Effector memory CD4-positive, alpha-beta T cell (primary cell): Measurements from ENCODE around the gene PLBD2.
"Not testable (repeated sequence)": the region's sequence is repeated elsewhere in the genome, so short reads cannot be mapped to it uniquely, and the experiment has no call there.

Experiments used
- DNase-seq, 3 donors: peaks; one replicate each; pipeline ENCODE4 v3.0.0-alpha.2; 2020
- H3K27ac ChIP-seq: 2 replicates; pipeline ENCODE4 v1.7.0; 2013; ENCODE audit warnings: mild to moderate bottlenecking, low read length, moderate library complexity; ENCODE audit not compliant: insufficient read depth, poor library complexity, severe bottlenecking
- H3K27me3 ChIP-seq: replicated peaks from 2 replicates; pipeline ENCODE4 v1.7.0; 2013; ENCODE audit warnings: mild to moderate bottlenecking, low read length; ENCODE audit not compliant: insufficient read depth, control insufficient read depth, poor library complexity, severe bottlenecking
- H3K36me3 ChIP-seq: 2 replicates; pipeline ENCODE4 v1.7.0; 2013; ENCODE audit warnings: mild to moderate bottlenecking, low read length, moderate library complexity; ENCODE audit not compliant: control insufficient read depth, insufficient read depth
- H3K4me1 ChIP-seq: 2 replicates; pipeline ENCODE4 v1.7.0; 2013; ENCODE audit warnings: low read length, mild to moderate bottlenecking; ENCODE audit not compliant: control insufficient read depth, insufficient read depth, poor library complexity, severe bottlenecking
- H3K4me3 ChIP-seq: 2 replicates; pipeline ENCODE4 v1.7.0; 2013; ENCODE audit warnings: low read length, low read depth, mild to moderate bottlenecking; ENCODE audit not compliant: insufficient read depth, poor library complexity, severe bottlenecking
- H3K9me3 ChIP-seq: 2 replicates; pipeline ENCODE4 v1.7.0; 2013; ENCODE audit warnings: mild to moderate bottlenecking, low read length, moderate library complexity; ENCODE audit not compliant: control insufficient read depth

PLBD2 gene

GRCh38 chr12:113348849-113349536 lies 9.4 kb upstream of the PLBD2 start:
- Histone ChIP-seq H3K27ac (no peak overlapping the region), H3K36me3 (no peaks in the 10 kb centered on the region), H3K27me3 (no peaks in the 10 kb centered on the region), H3K4me3 (no peak overlapping the region), H3K9me3 (no peaks in the 10 kb centered on the region), H3K4me1 (no peaks in the 10 kb centered on the region)
- no peak for DNase-seq

GRCh38 chr12:113351089-113351488 lies 7.3 kb upstream of the PLBD2 start:
- no peak for DNase-seq
- Histone ChIP-seq H3K4me1 (no peaks in the 10 kb centered on the region), H3K4me3 (no peak overlapping the region), H3K36me3 (no peaks in the 10 kb centered on the region), H3K9me3 (no peaks in the 10 kb centered on the region), H3K27ac (no peak overlapping the region), H3K27me3 (no peaks in the 10 kb centered on the region)

GRCh38 chr12:113354192-113354591 lies 4.2 kb upstream of the PLBD2 start:
- not testable (repeated sequence) for H3K27me3 ChIP-seq, H3K36me3 ChIP-seq, H3K4me1 ChIP-seq, DNase-seq, H3K27ac ChIP-seq, H3K4me3 ChIP-seq, H3K9me3 ChIP-seq

DNA sequence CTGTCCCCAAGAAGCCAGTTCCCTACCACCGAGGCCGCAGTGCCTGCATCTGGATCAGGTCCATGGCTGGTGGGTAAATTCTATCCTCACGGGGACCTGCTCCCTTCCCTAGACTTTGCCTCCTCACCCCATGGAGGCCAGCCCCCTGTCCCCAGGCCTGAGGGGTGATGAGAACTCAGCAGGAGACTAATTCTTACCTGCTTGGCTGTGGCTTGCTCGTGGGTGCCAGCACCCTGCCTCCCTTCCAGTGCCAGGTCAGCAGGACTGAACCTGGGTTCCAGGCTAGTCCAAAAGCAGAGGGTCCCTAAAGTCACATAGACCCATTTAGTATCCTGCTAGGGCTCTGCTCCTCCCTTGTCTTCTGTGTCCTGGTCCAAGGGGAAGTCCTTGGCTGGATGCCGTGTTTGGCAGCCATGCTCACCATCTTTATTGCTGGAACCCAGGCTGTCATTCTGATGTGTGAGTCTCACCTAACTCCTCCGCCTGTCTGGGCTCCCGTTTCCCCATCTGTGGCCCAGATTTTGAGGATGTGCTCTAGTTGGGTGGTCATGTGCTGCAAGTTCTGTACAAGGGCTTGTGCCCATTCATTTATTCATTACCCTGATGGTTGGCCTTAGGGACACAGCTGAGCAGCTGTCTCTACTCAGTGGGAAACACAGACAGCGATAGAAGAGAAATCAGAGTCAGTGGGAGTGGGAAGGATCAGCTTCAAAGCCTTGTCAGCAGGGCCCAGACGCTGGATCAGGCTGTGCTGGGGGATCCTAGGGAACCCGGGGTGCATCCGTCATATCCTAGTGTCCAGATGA lies 949 bp downstream of the PLBD2 start:
- peaks cover 6% of the 10 kb centered on the region for H3K4me1 ChIP-seq
- H3K9me3 ChIP-seq = no peaks in the 10 kb centered on the region
- DNase-seq = no peak

GRCh38 chr12:113359939-113360748 lies 1.8 kb downstream of the PLBD2 start:
- no peak overlapping the region for H3K4me3 ChIP-seq
- DNase-seq = no peak
- H3K36me3 ChIP-seq = no peaks in the 10 kb centered on the region
- H3K9me3 ChIP-seq = no peaks in the 10 kb centered on the region
- H3K27ac ChIP-seq = no peak overlapping the region
- peaks cover 6% of the 10 kb centered on the region for H3K4me1 ChIP-seq
- H3K27me3 ChIP-seq = no peaks in the 10 kb centered on the region

More for the DNA sequence above, 949 bp downstream of the PLBD2 start:
- Histone ChIP-seq H3K27me3 (no peaks in the 10 kb centered on the region), H3K4me3 (peak overlapping the region; percentile 62), H3K36me3 (no peaks in the 10 kb centered on the region), H3K27ac (peak overlapping the region; percentile 64)

- no peak for DNase-seq
- Histone ChIP-seq H3K27me3 (no peaks in the 10 kb centered on the region), H3K9me3 (no peaks in the 10 kb centered on the region), H3K27ac (no peak overlapping the region), H3K4me3 (no peak overlapping the region), H3K36me3 (no peaks in the 10 kb centered on the region), H3K4me1 (peaks cover 6% of the 10 kb centered on the region)
Observed at GRCh38 chr12:113361574-113362370, 3.4 kb downstream of the PLBD2 start.

GRCh38 chr12:113364698-113365097 lies 6.3 kb downstream of the PLBD2 start:
- Histone ChIP-seq H3K4me3 (no peak overlapping the region), H3K27ac (no peak overlapping the region), H3K4me1 (no peaks in the 10 kb centered on the region), H3K9me3 (no peaks in the 10 kb centered on the region), H3K27me3 (no peaks in the 10 kb centered on the region), H3K36me3 (no peaks in the 10 kb centered on the region)
- DNase-seq = no peak

- no peak overlapping the region for H3K27ac ChIP-seq
Observed at GRCh38 chr12:113365639-113366395, 7.4 kb downstream of the PLBD2 start.

GRCh38 chr12:113366827-113367226 lies 8.4 kb downstream of the PLBD2 start:
- Histone ChIP-seq H3K4me3 (no peak overlapping the region), H3K27me3 (no peaks in the 10 kb centered on the region), H3K9me3 (no peaks in the 10 kb centered on the region), H3K36me3 (no peaks in the 10 kb centered on the region), H3K4me1 (no peaks in the 10 kb centered on the region), H3K27ac (no peak overlapping the region)
- DNase-seq = no peak

More at GRCh38 chr12:113365639-113366395, 7.4 kb downstream of the PLBD2 start:
- DNase-seq = no peak
- Histone ChIP-seq H3K27me3 (no peaks in the 10 kb centered on the region), H3K4me3 (no peak overlapping the region), H3K36me3 (no peaks in the 10 kb centered on the region), H3K9me3 (no peaks in the 10 kb centered on the region), H3K4me1 (no peaks in the 10 kb centered on the region)
